Activated CD4-positive, alpha-beta T cell treated with anti-CD3 and anti-CD28 coated beads, Interleukin-2, amount 10 ng/mL, durations not matched to agents 24 days and 14 days (primary cell): ENCODE data around the gene LRIT1. TPM values are rescaled to one million over a fixed set of nuclear protein-coding genes. Genes with fewer than 3 reads are reported as not detected.

Experiments used
- DNase-seq: peaks from one replicate; pipeline ENCODE4 v3.0.0; 2022
- H3K27ac Mint-ChIP-seq: one replicate; pipeline ENCODE4 v1.8.0; 2022; ENCODE audit warnings: mild to moderate bottlenecking, mixed read lengths
- H3K27me3 Mint-ChIP-seq: one replicate; pipeline ENCODE4 v1.8.0; 2022; ENCODE audit warnings: mixed read lengths
- H3K36me3 Mint-ChIP-seq: one replicate; pipeline ENCODE4 v1.8.0; 2022; ENCODE audit warnings: low read depth, mild to moderate bottlenecking, mixed read lengths
- H3K4me1 Mint-ChIP-seq: one replicate; pipeline ENCODE4 v1.8.0; 2021; ENCODE audit warnings: mixed read lengths
- H3K4me3 Mint-ChIP-seq: one replicate; pipeline ENCODE4 v1.8.0; 2022; ENCODE audit warnings: mild to moderate bottlenecking, moderate library complexity, mixed read lengths
- H3K9me3 Mint-ChIP-seq: one replicate; pipeline ENCODE4 v1.8.0; 2021; ENCODE audit warnings: mixed read lengths
- intact Hi-C: fragments of 100-400 bp; cut with micrococcal nuclease; formaldehyde crosslinking; loops from one replicate; pipeline ENCODE4 v1.15.1; 2023
- total RNA-seq: library from RNA; stranded (reverse); gene quantifications from 2 replicates; pipeline ENCODE4 v1.2.3, GENCODE V29; 2022

The LRIT1 gene
- total RNA-seq, 1 donor from 2014 or later, result not detected

DNA sequence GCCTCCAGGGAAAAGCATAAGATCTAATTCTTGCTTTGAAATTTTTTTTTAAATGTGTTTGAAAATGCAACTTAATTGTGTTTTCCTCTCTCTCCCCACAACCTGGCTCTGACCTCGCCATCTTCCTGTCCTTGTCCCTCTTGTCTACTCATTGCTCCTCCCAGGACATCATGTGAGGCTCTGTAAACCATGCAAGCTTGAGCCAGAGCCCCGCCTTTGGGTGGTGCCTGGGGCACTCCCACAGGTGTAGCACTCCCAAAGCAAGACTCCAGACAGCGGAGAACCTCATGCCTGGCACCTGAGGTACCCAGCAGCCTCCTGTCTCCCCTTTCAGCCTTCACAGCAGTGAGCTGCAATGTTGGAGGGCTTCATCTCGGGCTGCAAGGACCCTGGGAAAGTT is 56.8 kb downstream of the LRIT1 start:
- H3K27me3 Mint-ChIP-seq, result no peaks in the 10 kb centered on the region
- no peak for DNase-seq

DNA sequence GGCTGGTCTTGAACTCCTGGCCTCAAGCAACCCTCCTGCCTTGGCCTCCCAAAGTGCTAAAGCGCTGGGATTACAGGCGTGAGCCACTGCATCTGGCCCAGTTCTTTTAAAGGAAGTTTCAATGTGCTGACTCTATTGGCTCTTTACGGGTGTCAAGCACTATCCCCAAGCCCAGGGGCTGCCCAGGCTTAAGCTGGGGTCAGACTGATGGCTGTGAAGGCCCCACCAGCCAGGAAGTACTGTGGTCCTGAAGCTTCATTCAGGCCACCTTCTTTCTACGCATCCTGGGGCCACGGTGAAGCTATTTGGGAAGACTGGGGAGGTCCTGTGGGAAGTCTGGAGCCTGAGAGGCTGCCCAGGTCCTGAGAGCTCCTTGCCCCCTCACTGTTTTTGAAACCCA is 59.7 kb downstream of the LRIT1 start:
- H3K27me3 Mint-ChIP-seq, result no peaks in the 10 kb centered on the region
- no peak for DNase-seq
- intact Hi-C loops, result no loop called here
- no peaks in the 10 kb centered on the region for H3K9me3 Mint-ChIP-seq
- peaks cover 6% of the 10 kb centered on the region for H3K4me1 Mint-ChIP-seq
- H3K4me3 Mint-ChIP-seq, result no peak overlapping the region
- H3K36me3 Mint-ChIP-seq, result no peaks in the 10 kb centered on the region
- no peak overlapping the region for H3K27ac Mint-ChIP-seq

More for the DNA sequence above, 56.8 kb downstream of the LRIT1 start:
- Mint-ChIP-seq H3K4me1 (peaks cover 3% of the 10 kb centered on the region), H3K27ac (no peak overlapping the region), H3K4me3 (no peak overlapping the region), H3K9me3 (no peaks in the 10 kb centered on the region), H3K36me3 (no peaks in the 10 kb centered on the region)
- intact Hi-C loops, result no loop called here

Other genes with a start within 250 kb of the LRIT1 start
- gene GHITM, start 102.0 kb downstream of the LRIT1 start, total RNA-seq, result 145 and 148 TPM in 2 replicates
- not detected in 2 replicates for gene GPR15LG, start 67.7 kb downstream of the LRIT1 start, total RNA-seq
- gene CDHR1, start 47.0 kb downstream of the LRIT1 start, total RNA-seq, result 0.26 and 0.33 TPM in 2 replicates
- gene LRIT2, start 16.0 kb downstream of the LRIT1 start, total RNA-seq, result not detected in 2 replicates
- not detected in 2 replicates for gene RGR, start 3.5 kb upstream of the LRIT1 start, total RNA-seq
- gene CCSER2, start 87.0 kb upstream of the LRIT1 start, total RNA-seq, result 42.9 and 45.6 TPM in 2 replicates